Globus pallidus (tissue), 1 donor: ENCODE data around the gene HLA-A.
"Not testable (repeated sequence)": the region's sequence is repeated elsewhere in the genome, so short reads cannot be mapped to it uniquely, and the experiment has no call there.

Source experiments
- DNase-seq: peaks from one replicate; pipeline ENCODE4 v3.0.0-alpha.2; 2015; ENCODE audit warnings: low spot score

Gene HLA-A

GRCh38 chr6:29942275-29943052, at the start of gene HLA-A:
HLA-A (plus strand) TSS chr6:29942532; CDS start chr6:29942554, 22 bp downstream.
- DNase-seq: peak; percentile 92

GRCh38 chr6:29892696-29893095, 49.6 kb upstream of the HLA-A start:
- no peak for DNase-seq

GRCh38 chr6:29899281-29899680, 43.1 kb upstream of the HLA-A start:
- no peak for DNase-seq

GRCh38 chr6:29905286-29905685, 37.0 kb upstream of the HLA-A start:
- DNase-seq: no peak

GRCh38 chr6:29907637-29908340, 34.5 kb upstream of the HLA-A start:
- no peak for DNase-seq

- DNase-seq: no peak
These were observed 34.0 kb upstream of the HLA-A start for GRCh38 chr6:29908341-29908662.

GRCh38 chr6:29908710-29909109, 33.6 kb upstream of the HLA-A start:
- DNase-seq: no peak

GRCh38 chr6:29909985-29910384, 32.3 kb upstream of the HLA-A start:
- no peak for DNase-seq

- DNase-seq: no peak
These were observed 29.5 kb upstream of the HLA-A start for GRCh38 chr6:29912840-29913239.

GRCh38 chr6:29916741-29917140, 25.6 kb upstream of the HLA-A start:
- no peak for DNase-seq

GRCh38 chr6:29917857-29918256, 24.5 kb upstream of the HLA-A start:
- no peak for DNase-seq

- DNase-seq: no peak
These were observed 22.6 kb upstream of the HLA-A start for GRCh38 chr6:29919506-29920445.

- no peak for DNase-seq
These were observed 18.0 kb upstream of the HLA-A start for GRCh38 chr6:29924287-29924686.

- no peak for DNase-seq
These were observed 17.6 kb upstream of the HLA-A start for GRCh38 chr6:29924731-29925130.

- no peak for DNase-seq
These were observed 17.0 kb upstream of the HLA-A start for GRCh38 chr6:29925321-29925720.

GRCh38 chr6:29925727-29926412, 16.5 kb upstream of the HLA-A start:
- no peak for DNase-seq

GRCh38 chr6:29926413-29927274, 15.7 kb upstream of the HLA-A start:
- DNase-seq: peak; percentile 41

- DNase-seq: no peak
These were observed 15.1 kb upstream of the HLA-A start for GRCh38 chr6:29927275-29927569.

- DNase-seq: no peak
These were observed 14.4 kb upstream of the HLA-A start for GRCh38 chr6:29927841-29928388.

- DNase-seq: not testable (repeated sequence)
These were observed 12.3 kb upstream of the HLA-A start for GRCh38 chr6:29930047-29930446.

- no peak for DNase-seq
These were observed 8.4 kb upstream of the HLA-A start for GRCh38 chr6:29933955-29934354.
